Cardiac septum (tissue), 1 donor: ENCODE results near the gene UPF2. TPM values are rescaled to one million over a fixed set of nuclear protein-coding genes. Genes with fewer than 3 reads are reported as not detected.
"Not testable (repeated sequence)": the region's sequence is repeated elsewhere in the genome, so short reads cannot be mapped to it uniquely, and the experiment has no call there.

Experiments
- DNase-seq: peaks from one replicate; pipeline ENCODE4 v3.0.0-alpha.2; 2020; ENCODE audit warnings: low spot score
- intact Hi-C: fragments of 100-400 bp; cut with DNase I; formaldehyde crosslinking; loops from one replicate; pipeline ENCODE4 v1.14.0; 2022
- long read RNA-seq: library from polyadenylated mRNA; unstranded; transcript quantifications from one replicate; pipeline ENCODE4 v2.0.0, GENCODE V29; 2021
- total RNA-seq: library from RNA; stranded (reverse); fragmentation: NEBNext Ultra II Directional; extraction: Animal tissue kit (Norgen Biotek cat#: 25700); gene quantifications from one replicate; pipeline ENCODE4 v1.2.1, GENCODE V29; 2021
- donor health status: DM: no; HTN: no; CAD: no.

The UPF2 gene, protein sequence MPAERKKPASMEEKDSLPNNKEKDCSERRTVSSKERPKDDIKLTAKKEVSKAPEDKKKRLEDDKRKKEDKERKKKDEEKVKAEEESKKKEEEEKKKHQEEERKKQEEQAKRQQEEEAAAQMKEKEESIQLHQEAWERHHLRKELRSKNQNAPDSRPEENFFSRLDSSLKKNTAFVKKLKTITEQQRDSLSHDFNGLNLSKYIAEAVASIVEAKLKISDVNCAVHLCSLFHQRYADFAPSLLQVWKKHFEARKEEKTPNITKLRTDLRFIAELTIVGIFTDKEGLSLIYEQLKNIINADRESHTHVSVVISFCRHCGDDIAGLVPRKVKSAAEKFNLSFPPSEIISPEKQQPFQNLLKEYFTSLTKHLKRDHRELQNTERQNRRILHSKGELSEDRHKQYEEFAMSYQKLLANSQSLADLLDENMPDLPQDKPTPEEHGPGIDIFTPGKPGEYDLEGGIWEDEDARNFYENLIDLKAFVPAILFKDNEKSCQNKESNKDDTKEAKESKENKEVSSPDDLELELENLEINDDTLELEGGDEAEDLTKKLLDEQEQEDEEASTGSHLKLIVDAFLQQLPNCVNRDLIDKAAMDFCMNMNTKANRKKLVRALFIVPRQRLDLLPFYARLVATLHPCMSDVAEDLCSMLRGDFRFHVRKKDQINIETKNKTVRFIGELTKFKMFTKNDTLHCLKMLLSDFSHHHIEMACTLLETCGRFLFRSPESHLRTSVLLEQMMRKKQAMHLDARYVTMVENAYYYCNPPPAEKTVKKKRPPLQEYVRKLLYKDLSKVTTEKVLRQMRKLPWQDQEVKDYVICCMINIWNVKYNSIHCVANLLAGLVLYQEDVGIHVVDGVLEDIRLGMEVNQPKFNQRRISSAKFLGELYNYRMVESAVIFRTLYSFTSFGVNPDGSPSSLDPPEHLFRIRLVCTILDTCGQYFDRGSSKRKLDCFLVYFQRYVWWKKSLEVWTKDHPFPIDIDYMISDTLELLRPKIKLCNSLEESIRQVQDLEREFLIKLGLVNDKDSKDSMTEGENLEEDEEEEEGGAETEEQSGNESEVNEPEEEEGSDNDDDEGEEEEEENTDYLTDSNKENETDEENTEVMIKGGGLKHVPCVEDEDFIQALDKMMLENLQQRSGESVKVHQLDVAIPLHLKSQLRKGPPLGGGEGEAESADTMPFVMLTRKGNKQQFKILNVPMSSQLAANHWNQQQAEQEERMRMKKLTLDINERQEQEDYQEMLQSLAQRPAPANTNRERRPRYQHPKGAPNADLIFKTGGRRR
- total RNA-seq, result 15.2 TPM
- long read RNA-seq, full-length matches to known transcripts, result 4 of 26 reads
- long read RNA-seq, partial matches to known transcripts, result 20 of 26 reads
- long read RNA-seq, other reads (novel, unspliced or antisense), result 2 of 26 reads

DNA sequence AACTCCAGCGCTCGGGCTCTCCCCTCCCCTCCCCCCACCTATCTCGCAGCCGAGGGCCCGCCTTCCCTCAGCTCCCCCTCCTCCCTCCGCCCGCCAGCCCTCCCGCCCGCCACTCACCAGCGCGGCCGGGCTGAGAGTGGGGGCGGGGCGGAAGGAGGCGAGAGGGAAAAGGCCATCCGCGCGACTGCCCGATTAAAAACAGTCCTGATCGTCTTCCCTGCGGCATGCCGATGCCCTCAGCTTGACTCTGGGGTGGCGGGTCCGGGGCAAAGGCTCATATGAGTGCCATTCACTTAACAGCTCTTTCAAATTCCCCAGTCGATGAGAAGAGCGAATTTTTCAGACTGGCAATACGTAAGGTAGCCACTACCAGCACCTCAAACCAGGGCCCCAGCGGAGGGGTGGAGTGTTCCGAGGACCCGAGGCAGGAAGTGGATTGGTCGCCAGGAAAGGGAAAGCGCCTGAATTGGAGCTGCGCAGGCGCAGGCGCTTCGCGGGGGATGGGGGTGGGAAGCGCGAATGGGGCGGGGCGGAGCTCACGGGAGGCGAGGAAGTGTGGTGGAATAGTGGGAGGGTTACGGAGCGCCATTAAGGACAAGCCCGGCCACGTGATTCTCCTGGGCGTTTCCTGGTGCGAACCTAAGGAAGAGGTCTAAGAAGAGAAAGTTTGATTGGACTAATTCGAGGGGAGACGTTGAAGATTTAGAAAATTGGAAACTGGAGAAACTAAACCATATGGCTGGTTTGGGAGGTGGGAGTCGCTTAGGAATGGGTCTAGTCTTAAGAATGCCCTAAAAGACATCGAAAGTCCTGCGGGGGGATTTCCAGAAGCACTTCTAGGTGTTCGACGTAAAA is at the start of gene UPF2:
UPF2 (minus strand) TSS at position 13 of the 855 bp plus-strand sequence. CDS start 7,386 bp downstream, outside the sequence.
- peak; percentile 98 for DNase-seq
- intact Hi-C loops, result loop anchor here (1.0 to 10.0 kb wide), 3 partner anchors 25 to 152 kb away; partner anchors contain the start of genes CDC123, DHTKD1, NUDT5 and SEC61A2

DNA sequence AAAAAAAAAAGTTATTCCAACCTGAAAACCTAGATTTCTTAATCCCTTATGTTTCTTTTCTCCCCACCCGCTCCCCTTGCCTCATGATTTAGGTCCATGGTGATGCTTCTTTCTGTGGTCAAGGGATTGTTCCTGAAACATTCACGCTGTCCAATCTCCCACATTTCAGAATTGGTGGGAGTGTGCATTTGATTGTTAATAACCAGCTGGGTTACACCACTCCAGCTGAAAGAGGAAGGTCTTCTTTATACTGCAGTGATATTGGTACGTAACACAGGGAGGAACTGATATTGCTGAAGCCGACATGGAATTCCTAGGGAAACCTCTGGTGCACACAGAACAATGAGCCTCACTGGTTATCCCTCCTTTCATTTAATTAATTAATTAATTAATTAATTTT is 48.8 kb upstream of the UPF2 start:
- intact Hi-C loops, result no loop called here
- no peak for DNase-seq

DNA sequence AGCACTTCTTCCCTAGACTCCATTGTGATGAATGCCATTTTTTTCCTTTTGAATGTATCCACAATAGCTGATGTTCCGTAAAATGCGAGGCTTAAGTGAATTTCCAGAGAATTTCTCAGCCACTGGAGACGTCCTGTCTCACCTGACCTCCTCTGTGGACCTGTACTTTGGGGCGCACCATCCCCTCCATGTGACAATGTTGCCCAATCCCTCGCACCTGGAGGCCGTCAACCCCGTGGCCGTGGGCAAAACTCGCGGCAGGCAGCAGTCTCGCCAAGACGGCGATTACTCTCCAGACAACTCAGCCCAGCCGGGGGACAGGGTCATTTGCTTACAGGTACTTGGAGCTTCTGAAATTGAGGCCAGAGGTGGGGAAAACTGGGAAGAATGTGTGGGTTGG is 46.3 kb upstream of the UPF2 start:
- DNase-seq, result no peak
- intact Hi-C loops, result no loop called here

DNA sequence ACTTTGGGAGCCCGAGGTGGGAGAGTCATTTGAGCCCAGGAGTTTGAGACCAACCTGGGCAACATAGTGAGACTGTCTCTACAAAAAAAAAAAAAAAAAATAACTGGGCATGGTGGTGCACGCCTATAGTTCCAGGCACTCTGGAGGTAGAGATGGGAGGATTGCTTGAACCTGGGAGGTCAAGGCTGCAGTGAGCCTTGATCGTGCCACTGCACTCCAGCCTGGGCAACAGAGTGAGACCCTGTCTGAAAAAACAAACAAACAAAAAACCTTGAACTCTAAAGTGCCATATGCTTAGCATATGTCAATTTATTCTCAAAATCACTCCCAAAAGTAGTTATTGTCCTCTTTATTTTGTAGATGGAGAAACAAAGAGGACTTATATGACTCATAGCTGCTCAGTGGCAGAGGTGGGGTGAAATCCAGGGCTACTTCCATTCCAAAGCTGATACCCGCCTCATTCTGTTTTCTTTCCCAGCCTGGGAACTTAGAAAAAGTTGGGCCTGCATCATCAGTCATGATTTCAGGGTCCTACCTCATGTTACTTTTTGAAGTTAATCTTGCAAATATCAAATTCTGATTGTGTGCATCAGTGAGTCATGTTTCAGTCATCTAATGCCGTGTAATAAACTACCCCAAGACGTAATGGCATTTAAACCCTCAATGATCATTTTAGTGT is 39.4 kb upstream of the UPF2 start:
- DNase-seq, result no peak
- intact Hi-C loops, result no loop called here

DNA sequence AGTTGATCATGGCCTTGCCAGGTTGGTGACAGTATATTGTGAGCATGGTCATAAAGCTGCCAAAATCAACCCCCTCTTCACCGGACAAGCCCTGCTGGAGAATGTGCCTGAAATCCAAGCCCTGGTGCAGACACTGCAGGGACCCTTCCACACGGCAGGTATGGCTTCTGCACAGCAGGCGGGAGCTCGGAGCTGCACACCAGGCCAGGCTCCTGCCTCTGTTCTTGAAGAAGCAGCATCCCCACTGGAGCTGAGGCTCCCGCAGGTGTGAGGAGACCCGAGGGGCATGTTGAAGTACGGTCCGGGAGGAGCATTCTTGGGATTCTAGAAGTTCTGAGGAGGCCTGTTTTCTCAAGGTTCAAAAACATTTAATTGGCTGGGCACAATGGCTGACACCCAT is 38.9 kb upstream of the UPF2 start:
- intact Hi-C loops, result no loop called here
- DNase-seq, result no peak

DNA sequence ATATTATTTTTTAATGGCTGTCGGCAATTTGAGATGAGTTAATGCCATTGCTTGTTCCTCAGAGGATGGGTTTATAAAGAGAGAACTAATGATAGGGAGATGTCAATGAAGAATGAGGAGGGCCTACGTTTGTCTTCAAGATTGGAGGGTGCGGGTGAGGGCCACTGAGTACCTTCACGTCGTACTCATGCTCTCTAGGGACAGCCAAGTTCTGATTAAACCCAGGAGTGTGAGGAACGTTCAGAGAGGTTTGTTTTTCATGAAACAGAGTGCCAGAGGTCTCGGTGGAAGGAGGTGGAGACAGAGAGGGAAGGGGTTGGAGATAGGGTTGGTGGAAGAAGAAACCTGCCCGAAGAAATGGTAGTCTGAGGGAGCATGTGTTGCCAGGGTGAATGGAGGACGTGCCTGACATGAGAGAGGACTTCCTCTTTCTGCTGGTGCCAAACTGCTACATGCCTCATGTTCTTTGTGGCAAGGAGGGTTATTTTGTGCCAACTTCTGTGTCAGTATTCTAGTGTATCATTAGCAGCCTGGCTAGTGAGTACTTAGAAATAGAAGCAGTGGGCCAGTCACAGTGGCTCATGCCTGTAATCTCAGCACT is 35.1 kb upstream of the UPF2 start:
- intact Hi-C loops, result no loop called here

DNA sequence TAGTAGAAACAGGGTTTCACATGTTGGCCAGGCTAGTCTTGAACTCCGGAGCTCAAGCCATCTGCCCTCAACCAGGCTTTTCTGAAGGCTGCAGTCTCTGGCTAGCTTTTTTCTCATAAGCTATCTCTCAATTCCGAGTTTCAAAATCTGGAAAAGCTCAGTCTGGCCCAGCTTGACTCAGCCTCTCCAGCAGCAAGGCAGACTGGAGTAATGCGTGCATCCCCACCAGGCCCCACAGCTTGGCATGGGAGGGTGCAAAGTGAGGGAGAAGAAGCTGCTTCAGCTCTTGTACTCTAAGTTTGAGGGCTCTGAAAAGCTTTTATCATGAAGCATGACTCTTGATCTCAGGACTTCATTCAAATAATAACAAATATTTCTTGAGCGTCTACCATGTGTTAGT is 30.9 kb upstream of the UPF2 start:
- intact Hi-C loops, result no loop called here
- DNase-seq, result no peak

More for the DNA sequence above, 35.1 kb upstream of the UPF2 start:
- no peak for DNase-seq

DNA sequence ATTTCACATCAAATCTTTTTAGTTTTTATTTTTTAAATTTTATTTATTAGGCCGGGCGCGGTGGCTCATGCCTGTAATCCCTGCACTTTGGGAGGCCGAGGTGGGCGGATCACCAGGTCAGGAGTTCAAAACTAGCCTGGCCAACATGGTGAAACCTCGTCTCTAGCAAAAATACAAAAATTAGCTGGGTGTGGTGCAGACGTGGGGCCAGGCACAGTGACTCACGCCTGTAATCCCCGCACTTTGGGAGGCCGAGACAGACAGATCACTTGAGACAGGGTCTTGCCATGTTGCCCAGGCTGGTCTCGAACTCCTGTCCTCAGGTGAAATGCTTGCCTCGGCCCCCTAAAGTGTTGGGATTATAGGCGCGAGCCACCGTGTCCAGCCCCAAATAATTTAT is 28.8 kb upstream of the UPF2 start:
- DNase-seq, intact Hi-C loops: not testable (repeated sequence)

DNA sequence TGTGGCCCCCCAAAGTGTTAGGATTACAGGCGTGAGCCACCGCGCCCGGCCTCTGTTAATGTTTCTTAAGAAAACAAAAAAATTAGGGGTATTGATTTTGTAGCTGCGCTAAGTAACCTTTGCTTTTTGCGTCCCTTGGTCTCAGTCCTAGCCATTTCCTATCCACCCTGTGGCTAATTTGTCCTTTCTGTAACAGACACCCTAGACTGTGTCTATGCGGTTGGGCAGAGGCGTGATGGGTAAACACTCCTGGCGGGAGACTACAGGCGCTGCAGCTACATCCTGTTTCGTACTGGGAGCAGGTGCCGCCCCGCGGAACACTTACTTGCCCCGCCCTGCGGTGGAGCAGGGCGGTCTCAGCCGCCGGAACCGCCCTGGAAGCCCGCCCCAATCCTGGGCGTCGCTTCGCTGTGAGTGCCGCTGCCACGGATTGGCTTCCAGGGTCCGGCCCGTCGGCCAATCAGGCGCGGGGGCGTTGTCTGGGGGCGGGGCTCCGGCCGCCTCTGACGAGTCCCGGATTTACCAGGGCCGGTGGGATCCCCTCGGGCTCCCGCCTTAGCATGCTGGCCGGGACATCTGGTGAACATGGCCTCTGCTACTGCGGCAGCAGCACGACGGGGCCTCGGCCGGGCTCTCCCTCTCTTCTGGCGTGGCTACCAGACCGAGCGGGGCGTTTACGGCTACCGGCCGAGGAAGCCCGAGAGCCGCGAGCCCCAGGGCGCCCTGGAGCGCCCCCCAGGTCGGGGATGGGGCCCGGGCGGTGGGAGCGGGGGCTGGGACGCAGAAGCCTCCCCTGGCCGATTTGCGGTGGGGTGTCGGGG is 26.1 kb upstream of the UPF2 start, which contains the start of gene DHTKD1:
DHTKD1 (plus strand) TSS at position 506 of the 821 bp plus-strand sequence; CDS start at position 586, 80 bp downstream.
- intact Hi-C loops, result loop anchor here (1.0 to 2.0 kb wide), 2 partner anchors 25 to 60 kb away; partner anchors contain the start of gene SEC61A2
- DNase-seq, result peak; percentile 99

DNA sequence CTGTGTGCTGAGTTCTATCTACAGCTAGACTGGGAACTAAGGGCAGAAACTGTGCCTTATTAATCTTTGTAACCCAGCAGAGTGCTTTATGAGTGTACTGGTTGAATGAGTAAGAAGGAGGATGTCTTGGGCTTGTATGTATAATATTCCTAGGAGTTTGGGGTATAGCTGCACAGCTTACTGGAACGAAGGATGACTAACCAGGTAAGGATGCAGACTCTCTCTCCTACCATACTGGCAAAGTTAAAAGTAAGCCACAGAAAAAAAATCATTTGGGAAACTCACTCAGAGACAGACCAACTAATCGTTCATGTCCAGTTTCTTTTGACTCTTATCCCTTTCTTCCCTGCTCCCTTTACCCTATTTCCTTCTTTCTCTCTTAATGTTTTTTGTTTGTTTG is 24.7 kb upstream of the UPF2 start:
- DNase-seq, result no peak
- intact Hi-C loops, result no loop called here

DNA sequence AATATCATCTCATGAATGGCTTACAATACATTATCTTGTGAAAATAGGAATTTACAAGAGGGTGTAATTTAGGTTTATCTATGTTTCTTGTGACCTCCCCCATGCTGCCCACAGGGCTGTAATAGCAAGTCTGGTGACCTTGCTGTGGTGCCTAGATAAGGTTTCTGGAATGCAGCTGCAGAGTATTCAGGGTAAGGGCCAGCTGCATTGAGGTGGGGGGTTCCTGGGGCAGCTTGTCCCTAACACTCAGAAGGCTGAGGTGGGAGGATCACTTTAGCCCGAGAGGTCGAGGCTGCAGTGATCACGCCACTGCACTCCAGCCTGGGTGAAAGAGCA is 20.8 kb upstream of the UPF2 start:
- no peak for DNase-seq
- intact Hi-C loops, result no loop called here

DNA sequence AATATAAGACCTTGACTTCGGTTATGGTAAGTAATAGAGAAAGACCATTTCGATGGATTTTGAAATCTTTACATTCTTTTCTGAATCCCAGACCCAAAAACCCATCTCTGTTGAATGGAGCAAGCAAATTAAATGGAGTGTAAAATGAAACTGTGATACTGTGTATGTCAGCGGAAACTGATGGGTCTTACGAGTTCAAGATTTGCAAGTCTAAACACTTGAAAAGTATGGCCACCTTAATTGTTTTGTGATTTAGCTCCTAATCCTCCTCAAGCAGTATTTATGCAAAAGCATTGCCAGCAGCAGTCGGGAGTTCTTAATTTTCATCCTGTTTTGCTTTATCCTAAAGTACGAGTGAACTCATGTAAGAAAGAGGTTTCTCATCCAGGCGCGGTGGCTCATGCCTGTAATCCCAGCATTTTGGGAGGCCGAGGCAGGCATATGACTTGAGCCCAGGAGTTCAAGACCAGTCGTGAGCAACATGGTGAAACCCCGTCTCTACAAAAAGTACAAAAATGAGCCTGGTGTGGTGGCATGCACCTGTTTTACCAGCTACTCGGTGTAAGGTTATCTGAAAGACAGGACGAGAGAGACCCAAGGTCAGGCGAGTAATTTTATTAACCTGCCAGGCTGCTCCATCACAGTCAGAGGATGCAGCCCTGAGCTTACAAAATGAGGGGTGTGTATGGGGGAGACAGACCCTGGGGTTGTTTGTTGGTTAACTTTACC is 20.3 kb upstream of the UPF2 start:
- intact Hi-C loops, result no loop called here

DNA sequence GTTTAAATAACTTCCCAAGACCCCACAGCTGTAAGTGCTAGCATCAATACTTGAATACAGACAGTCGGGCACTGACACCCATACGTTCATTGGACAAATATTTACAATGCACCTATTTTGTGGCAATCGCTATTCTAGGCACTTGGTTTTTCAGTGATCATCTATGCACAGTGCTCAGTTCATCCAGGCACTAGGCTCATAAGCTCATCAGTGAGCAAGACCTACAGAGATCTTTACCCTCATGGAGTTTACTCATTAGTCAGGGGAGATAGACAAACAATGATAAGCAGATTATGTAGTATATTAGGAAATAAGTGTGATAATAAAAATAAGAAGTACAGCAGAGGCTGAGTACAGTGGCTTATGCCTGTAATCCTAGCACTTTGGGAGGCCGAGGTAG is 18.5 kb upstream of the UPF2 start:
- DNase-seq, result no peak
- intact Hi-C loops, result no loop called here

More for the DNA sequence above, 20.3 kb upstream of the UPF2 start:
- no peak for DNase-seq

DNA sequence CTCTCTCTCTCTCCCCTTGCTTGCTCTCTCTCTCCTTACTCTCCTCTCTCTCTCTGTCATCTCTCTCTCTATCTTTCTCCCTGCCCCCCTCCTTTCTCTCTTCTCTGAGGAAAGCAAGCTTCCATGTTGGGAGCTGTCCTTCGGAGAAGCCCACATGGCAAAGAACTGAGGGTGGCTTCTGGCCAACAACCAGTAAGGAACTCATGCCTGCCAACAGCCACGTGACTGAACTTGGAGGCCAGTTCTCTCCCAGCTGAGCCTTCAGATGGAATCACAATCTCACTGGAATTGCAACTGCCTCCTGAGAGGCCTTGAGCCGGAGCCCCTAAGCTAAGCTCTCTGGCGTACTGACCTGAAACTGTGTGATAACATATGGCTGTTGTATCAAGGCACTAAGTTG is 14.1 kb upstream of the UPF2 start:
- no peak for DNase-seq
- intact Hi-C loops, result no loop called here

DNA sequence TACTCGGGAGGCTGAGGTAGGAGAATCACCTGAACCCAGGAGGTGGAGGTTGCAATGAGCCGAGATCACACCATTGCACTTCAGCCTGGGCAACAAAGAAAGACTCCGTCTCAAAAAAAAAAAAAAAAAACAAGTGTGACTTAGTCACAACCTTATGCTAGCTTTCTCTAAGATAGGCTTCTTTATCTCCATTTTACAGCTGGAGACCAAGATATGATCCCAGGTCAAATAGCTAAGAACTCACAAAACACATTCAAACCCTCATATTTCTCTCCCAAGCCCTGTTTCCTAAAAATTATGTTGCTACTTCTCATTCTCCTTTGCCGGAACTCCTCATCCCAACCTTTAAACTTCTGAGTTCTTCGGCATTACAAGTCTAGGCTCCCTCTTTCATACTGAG is 13.1 kb upstream of the UPF2 start:
- intact Hi-C loops, result no loop called here

DNA sequence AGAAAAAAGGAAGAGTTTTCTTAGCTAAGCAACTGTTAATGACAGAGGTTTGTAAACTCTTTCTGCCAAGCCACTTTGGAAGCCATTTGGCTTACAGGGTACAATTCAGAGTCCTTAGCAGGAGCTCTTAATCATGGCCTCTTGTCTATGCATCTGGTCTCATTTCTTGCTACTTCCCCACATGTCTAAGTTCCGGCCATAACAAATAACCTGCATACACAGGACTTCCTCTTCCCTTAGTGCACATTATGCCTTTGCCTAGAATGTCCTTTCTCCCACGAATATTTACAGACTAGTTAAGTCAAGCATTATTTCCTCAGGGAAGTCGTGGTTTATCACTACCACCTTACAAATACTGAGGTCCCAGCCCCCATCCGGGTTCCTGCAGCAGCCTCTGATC is 8.6 kb upstream of the UPF2 start:
- intact Hi-C loops, result no loop called here
- no peak for DNase-seq

More for the DNA sequence above, 13.1 kb upstream of the UPF2 start:
- DNase-seq, result no peak
